Stomach (tissue), 4 donors: Measurements from ENCODE around the gene CSMD2.
"Not testable (repeated sequence)": the region's sequence is repeated elsewhere in the genome, so short reads cannot be mapped to it uniquely, and the experiment has no call there.

Experiments
- CTCF ChIP-seq, 7 experiments: fragments of 450-650 bp in 4 of 7; fragments of 200-600 bp in 3 of 7; sonication (generic) in 3 of 7; IDR thresholded peaks; one replicate each; pipeline ENCODE4 v1.5.1; 2016 to 2019; ENCODE audit warnings: antibody characterized with exemption in 7 of 7, control low read depth in 2 of 7, mild to moderate bottlenecking in 1 of 7
- EP300 ChIP-seq: sonication (generic); formaldehyde crosslinking; IDR thresholded peaks from one replicate; pipeline ENCODE4 v1.6.1; 2017; ENCODE audit warnings: antibody characterized with exemption
- POLR2A ChIP-seq, 4 donors: fragments of 450-650 bp; IDR thresholded peaks; one replicate each; pipeline ENCODE4 v1.6.1; 2016; ENCODE audit warnings: antibody characterized with exemption in 4 of 4, control low read depth in 2 of 4, mild to moderate bottlenecking in 1 of 4, moderate library complexity in 1 of 4
- POLR2AphosphoS5 ChIP-seq, 3 donors: sonication (generic); formaldehyde crosslinking; IDR thresholded peaks; one replicate each; pipeline ENCODE4 v1.6.1; 2016; ENCODE audit warnings: antibody characterized with exemption in 3 of 3

- TF ChIP-seq POLR2A (IDR thresholded peaks at IDR 0.05); CTCF (IDR thresholded peaks at IDR 0.05); POLR2AphosphoS5 (IDR thresholded peaks at IDR 0.05); EP300: not testable (repeated sequence)
Observed at GRCh38 chr1:34183381-34183780, 18.4 kb upstream of the CSMD2 start.
